Stimulated activated CD4-positive, alpha-beta T cell treated with anti-CD3 and anti-CD28 coated beads, Interleukin-1b, Interleukin-23, amount 100 ng/mL, for 48 hours (primary cell): ENCODE measurements around the gene AKAP6.
"Not testable (repeated sequence)": the region's sequence is repeated elsewhere in the genome, so short reads cannot be mapped to it uniquely, and the experiment has no call there.

Experiments
- DNase-seq: peaks from one replicate; pipeline ENCODE4 v3.0.0-alpha.2; 2020

Gene AKAP6

DNA sequence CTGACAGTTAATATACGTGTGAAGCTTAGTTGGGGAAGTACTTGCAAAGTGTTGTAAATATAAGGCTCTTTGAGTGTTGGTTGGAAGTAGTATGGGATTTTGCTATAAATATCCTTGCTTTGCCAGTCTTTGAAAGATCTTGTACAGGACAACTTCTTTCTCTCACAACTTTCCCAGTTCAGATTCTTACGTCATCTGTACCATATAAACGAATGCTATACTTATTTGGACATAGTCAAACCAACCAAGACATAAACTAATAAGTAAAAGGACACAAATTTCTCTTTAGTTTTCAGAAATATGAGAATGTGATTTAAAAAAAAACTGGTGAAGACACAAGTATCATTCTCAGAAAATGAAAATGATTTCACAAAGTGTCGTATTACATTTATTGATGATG lies 456.5 kb downstream of the AKAP6 start:
- DNase-seq, result no peak

DNA sequence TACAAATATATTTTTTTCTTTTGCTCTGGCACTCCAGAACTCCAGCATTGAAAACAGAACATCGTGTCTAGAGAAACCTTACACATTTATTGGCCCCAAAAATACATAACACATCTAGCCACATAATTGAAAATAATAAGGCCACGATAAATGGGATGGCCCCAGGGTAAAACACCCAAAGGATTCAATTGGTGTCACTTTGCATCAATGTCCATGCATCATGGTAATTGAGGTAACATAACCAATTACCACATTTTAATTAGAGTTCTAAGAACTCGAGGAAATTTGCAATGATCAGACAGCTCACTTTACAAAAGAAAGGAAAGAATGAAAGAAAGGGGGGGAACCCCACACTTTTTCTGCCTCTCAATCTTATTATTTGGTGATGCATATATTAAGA lies 457.8 kb downstream of the AKAP6 start:
- no peak for DNase-seq

DNA sequence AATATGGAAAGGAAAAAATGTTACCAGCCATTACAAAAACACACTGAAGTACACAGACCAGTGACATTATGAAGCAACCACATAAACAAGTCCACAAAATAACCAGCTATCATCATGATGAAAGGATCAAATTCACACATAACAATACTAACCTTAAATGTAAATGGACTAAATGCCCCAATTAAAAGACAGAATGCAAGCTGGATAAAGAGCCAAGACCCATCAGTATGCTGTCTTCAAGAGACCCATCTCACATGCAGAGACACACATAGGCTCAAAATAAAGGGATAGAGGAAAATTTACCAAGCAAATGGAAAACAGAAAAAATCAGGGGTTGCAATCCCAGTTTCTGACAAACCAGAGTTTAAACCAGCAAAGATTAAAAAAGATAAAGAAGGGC lies 463.9 kb downstream of the AKAP6 start:
- DNase-seq, result not testable (repeated sequence)

DNA sequence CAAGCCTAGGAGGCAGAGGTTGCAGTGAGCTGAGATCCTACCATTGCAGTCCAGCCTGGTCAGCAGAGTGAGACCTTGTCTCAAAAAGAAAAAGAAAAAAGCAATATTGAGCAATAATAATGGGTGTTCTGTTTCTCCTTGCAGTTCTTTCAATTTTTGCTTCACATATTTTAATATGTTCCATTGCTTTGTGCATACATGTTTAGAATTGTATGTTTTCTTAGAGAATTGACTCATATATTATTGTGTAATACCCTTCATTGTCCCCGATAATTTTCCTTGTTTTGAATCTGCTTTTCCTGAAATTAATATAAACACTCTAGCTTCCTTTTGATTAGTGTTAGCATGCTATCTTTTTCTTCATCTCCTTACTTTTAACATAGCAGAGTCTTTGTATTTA lies 471.2 kb downstream of the AKAP6 start:
- DNase-seq, result no peak

DNA sequence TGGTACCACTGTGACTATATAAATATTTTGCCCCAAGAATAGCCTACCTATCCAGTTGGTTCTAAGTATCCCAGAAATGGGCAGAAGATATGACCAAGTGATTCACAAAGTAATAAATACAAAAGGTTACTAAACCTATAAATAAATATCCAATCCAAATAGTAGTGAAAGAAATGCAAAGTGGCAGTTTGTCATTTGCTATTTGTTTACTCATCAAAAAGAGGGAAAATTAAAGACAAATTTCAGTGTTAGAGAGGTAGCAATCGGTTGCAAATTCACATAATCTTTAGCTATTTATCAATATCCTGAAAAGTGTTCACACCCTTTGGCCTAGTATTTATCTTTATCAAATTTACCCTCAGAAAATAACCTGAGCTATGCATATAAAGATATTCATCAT lies 473.2 kb downstream of the AKAP6 start:
- no peak for DNase-seq

DNA sequence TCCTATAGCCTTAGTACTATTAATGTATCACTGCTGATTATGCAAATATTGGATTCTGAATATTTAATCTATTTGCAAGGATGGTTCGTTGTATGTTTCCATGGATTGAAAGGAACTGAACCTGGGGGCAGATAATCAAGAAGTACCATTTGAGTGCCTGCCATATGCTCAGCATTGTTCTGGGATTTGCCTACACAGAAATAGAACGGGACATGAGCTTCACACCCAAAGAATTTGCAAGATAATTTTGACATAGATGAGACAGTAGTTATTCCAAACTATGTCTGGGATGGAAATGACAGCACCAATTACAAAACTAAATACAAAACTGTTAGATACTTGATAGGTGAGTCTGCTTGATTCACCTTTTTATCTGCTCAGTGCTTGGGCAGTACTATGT lies 476.9 kb downstream of the AKAP6 start:
- DNase-seq, result no peak

DNA sequence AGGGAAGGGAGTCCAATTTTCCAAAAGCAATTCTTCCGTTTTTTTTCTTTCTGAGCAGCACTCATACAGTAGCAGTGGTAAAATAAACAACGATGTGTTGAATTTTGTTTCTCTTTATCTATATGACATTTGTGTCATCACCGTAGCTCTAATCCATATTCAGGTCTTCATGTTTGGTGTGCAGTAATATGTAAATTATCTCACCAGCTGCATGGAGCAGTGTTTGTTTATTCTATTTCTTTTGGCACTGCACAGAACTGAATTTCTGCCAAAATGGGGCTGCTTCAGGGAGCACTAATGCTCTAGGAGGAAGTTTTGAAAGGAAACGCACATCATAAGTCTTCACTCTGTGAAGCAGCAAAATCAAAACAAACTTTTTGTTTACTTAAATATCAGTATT lies 479.5 kb downstream of the AKAP6 start:
- DNase-seq, result no peak

DNA sequence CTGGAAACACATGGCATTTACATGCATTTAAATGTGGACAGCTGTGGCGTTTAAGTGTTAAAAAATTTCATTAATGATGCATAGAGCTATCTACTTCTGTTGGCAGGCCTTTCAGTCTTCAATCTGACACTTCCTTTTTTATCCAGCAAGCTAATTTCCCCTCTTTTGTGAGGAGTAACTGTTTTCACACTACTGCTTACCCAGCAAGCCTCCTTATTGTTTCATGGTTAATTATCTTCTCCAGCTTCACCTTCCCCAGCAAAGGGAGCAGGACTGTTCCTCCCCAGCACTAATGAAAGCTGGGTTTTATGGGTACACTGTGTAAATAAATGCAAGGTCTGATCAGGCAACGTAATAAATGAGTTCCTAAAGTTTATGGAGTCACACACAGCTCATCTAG lies 480.2 kb downstream of the AKAP6 start:
- no peak for DNase-seq

DNA sequence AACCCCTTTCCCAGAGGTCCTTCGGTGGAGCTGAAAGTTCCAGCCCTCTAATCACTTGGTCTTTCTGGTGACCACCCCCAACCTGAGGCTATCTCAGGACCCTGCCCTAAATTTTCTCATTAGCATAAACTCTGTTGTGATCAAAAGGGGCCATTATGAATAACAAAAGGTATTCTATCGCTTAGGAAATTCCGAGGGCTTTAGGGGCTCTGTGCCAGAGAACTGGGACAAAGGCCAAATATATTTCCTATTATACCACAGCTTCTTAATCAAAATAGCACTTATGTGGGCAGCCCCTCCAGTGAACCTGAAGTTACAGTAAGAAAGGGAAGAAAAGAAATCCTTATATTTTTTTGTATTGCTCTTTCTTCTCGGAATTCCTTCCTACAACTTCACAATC lies 484.3 kb downstream of the AKAP6 start:
- no peak for DNase-seq

DNA sequence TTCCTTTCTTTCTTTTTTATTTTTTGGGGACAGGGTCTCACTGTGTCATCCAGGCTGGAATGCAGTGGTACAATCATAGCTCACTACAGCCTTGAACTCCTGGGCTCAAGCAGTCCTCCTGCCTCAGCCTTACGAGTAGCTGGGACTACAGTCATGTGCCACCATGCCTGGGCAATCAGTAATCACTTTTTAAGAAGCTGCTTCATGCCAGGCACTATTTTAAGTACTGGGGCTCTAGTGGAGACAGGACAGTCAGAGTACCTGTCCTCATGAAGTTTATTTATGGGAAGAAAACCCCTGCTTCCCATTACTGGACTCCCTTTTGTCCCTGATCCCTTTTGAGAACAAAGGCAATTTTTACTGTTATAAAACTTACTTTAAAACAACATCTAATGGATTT lies 485.6 kb downstream of the AKAP6 start:
- DNase-seq, result no peak

DNA sequence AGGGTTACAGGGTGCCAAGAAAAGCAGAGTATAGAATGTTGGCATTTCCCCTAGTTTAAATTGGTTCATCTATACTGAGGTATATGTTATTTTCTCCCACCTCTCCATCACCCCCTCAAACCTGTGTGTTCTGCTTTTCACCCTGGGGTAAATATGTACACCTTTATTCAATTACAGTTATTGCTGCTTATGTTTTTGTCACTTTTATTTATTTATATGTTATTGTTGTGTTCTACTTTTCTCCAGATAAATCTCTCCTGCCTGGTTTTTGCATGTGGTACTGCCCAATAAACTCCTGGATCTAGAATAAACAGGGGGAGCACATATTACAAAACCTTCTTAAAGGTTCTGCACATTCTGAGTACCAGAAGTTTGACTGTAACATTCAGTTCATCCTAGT lies 487.5 kb downstream of the AKAP6 start:
- DNase-seq, result no peak

DNA sequence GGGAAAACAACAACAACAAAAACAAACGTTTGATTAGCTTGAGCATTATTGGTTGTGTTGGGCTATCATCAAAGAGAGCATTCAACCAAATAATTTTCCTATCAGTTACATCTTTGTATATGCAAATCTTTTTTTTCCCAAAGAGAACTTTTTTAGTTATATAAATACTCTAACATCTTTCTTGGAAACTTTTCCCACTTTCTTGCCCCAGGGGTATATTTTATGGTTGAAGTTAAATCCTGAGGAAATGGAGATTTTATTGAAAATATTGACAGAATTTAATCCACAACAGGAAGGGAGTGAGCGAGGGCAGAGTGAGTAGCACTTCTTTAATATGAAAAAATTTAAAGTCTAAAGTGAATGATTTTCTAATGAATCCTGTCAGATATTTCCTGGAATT lies 488.7 kb downstream of the AKAP6 start:
- DNase-seq, result no peak

DNA sequence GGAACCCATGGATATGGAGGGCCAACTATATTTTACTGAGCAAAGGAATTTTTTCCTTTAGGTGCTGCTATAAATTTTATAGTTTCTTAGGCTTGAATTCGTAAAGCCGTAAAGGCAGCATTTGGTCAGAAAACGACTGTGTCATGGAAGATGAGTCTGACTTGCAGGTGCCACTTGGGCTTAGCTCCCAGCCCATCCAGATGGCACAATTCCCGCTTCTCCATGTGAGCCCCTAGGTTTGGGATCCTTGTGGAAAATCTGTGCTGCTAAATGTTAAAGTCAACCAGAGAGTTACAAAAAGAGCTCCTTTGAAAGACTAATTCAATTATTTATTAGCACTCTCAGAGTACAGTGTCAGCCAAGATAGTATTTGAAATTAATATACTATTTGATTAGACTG lies 489.5 kb downstream of the AKAP6 start:
- no peak for DNase-seq

DNA sequence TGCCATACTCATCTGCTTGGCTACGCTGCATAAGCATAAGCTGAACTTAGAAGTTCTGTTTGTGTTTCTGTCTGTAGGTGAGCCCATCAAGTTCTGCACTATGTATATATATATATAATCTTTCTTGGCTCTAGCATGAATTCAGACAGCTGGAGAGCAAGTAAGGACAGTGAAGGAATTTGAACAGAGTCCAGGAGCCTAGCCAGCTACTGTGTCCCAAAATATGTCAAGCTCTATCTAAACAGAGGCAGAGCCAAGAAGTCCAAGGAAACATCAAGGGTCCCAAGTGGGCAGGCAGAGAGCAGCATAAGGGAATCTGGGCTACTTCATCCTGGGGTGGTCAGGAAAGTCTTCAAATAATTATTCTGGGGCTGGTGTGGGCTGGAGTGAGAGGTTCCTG lies 491.1 kb downstream of the AKAP6 start:
- DNase-seq, result no peak

DNA sequence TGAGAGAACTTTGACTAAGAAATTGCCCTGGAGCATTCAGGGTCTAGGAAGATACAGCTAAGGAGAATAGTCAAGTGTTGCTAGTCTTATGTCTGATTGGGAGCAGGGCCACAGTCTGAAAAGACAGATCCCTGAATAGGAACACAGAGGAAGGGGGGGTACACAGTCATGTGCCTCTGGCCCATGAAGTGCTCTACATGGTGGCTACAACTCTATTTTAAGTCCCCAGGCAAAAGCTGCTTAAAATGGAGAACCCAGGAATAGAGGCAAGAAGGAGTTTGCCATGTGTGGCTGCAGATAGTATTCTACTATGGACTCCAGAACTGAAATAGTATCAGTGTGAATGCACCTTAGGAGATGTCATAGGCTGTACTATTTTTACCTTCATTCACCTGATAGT lies 491.6 kb downstream of the AKAP6 start:
- no peak for DNase-seq

DNA sequence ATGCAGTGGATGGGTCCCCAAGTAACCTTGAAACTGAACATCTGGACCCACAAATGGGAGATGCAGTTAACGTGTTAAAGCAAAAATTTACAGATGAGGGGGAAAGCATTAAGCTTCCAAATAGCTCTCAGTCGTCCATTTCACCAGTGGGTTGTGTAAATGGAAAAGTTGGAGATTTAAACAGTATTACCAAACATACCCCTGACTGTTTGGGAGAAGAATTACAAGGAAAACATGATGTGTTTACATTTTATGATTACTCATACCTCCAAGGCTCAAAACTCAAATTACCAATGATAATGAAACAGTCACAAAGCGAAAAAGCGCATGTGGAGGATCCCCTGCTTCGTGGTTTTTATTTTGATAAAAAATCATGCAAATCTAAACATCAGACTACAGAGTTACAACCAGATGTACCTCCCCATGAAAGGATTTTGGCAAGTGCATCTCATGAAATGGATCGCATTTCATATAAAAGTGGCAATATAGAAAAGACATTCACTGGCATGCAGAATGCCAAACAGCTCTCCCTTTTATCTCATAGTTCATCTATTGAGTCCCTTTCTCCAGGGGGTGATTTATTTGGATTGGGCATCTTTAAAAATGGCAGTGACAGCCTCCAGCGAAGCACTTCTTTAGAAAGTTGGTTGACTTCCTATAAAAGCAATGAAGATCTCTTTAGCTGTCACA lies 493.0 kb downstream of the AKAP6 start:
- DNase-seq, result no peak

DNA sequence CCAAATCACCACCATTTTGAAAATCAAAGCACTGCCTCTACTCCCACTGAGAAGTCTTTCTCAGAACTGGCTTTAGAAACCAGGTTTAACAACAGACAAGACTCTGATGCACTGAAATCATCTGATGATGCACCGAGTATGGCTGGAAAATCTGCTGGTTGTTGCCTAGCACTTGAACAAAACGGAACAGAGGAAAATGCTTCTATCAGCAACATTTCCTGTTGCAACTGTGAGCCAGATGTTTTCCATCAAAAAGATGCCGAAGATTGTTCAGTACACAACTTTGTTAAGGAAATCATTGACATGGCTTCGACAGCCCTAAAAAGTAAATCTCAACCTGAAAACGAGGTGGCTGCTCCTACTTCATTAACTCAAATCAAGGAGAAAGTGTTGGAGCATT lies 494.6 kb downstream of the AKAP6 start:
- DNase-seq, result no peak

DNA sequence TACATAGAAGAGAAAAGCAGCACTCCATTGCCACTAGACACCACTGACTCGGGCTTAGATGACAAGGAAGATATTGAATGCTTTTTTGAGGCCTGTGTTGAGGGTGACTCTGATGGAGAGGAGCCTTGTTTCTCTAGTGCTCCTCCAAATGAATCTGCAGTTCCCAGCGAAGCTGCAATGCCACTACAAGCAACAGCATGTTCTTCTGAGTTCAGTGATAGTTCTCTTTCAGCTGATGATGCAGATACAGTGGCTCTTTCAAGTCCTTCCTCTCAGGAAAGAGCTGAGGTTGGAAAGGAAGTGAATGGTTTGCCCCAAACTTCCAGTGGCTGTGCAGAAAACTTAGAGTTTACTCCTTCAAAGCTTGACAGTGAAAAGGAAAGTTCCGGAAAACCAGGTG lies 495.1 kb downstream of the AKAP6 start:
- no peak for DNase-seq

DNA sequence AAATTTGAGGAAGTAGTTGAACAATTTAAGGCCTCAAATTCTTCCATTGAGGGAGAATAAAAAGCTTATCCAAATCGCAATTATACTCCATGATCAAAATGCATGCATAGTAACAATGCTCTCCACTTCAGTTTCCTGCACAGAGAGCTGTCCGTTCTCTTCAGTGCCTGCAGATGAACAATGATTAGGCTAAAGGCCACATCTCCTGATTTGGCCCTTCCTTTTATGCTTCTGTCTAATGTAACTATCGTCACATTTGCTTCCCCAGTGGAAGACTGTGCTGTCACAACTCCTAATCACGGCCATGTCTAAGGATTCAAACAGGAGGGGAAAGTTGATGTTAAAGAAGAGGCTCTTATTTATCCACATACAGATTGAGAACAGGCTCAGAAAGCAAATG lies 496.0 kb downstream of the AKAP6 start:
- no peak for DNase-seq

DNA sequence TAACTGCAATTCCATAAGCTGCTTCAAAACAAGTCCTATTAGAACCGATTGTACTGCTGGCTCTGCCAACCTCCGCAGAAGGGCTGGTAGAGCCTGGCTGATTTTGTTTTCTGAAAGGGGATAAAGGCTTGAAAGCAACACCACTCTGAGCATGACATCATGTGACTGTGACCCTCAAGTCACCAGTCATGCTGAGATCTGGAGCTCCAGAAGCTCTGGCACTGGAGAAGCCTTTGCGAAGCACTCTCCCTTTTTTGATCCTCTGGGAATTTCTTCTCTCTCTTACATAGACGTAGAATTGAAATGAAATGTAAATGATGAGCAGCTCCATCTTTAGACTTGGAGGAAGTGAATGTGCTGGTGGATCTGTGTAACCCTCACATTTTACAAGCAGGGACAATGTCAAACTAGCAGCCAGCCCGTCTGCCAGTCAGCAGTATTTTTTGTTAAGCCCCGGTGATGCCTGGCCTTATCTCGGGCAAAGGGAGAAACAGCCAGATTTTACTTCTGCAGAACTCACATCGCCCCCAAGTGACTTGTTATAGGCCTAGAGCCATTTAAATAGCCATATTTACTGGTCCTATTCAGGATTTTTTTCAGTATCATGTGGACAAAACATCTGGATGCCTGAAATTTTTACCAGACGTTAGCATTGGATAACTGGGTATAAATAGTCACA lies 497.4 kb downstream of the AKAP6 start:
- no peak for DNase-seq

DNA sequence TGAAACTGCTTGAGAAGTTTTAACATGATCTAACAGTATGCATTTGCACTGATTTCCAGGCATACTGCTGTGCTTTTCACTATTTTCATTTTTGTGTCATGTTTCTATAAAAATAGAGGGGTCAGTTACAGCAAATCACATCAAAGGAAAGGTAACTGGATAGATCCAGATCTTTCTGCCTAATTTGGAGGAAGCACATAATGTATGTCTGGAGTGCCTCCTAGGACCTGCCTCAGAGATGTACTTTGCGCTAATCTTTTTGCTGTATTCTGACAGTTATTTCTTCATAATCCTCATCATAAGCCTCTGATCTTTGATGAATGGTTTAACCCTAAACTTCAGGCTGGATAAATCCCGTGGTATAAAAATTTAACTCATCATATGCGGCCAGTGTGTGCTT lies 498.4 kb downstream of the AKAP6 start:
- no peak for DNase-seq

DNA sequence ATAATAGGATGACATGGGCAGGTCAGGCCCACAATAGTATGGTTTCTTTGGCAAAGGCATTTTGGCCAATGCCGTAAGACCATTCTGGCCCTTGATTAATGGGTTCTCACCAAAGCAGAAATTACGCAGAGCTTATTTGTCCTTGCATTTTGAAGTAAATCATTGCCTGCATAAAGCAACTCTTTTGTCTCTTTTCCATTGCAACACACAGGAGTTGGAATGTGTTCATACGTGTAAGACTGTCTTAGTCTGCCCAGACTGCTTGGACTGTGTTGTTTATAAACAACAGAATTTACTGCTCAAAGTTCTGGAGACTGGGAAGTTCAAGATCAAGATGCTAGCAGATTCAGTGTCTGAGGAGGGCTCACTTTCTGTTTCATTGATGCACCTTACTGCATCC lies 506.8 kb downstream of the AKAP6 start:
- no peak for DNase-seq

DNA sequence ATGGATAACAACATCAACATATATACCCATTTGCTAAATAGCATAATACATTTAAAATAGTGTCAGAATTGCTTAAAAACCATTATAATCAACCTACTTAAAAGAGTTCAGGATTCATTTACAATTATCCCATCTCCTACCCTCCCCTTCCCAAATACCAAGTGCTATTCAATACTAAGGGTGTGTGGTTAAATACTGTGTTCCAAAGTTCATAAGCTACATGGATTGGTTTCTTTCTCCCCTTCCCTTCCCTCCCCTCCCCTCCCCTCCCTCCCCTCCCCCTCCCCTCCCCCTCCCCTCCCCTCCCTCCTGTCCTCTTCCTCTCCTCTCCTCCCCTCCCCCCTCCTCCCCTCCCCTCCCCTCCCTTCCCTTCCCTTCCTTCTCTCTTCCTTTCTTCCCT lies 512.6 kb downstream of the AKAP6 start:
- no peak for DNase-seq

DNA sequence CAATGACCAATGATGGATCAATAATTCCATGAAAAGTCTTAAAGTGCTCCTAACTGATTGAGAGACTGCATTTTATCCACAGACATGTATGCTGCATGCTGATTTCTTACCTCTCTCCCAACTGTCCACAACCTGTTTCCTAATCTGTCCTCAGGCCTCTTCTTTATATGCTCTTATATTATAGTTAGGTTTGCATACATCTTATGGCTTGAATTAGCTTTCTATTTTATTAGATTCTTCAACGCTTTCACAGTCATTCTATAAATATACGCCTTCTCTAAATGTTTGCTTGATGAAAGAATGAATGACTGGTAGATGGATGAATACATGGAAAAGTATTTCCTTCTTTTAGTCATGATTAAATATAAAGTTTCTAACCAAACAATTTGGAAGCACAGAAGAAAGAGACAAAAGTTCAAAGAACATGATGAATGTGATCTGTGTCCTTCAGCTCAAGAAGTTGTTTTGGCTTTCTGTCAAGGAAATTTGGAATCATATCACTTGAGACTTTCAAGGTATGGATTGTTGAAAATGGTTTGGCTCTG lies 517.8 kb downstream of the AKAP6 start:
- no peak for DNase-seq

DNA sequence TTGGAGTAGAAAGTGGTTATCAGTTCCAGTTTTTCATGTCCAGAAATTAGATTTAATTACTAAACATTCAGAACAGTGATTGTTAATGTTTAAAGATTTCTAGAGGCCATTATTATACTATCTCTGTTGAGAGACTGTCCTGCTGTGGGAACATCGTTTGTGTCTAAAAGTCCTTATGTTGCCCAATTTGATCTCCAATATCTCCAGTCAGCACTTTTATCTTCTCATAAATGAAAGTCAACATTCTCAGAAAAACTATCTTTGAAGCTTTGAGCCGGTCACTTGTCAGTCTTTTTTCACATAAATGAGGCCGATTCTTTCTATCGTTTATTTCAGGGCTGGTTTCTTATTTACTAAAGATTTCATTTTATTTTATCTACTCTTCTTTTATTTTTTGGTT lies 518.8 kb downstream of the AKAP6 start:
- DNase-seq, result no peak
